Coronary artery (tissue), 2 donors: ENCODE results near the gene PLCG1.

Source experiments
- DNase-seq: peaks from one replicate; pipeline ENCODE4 v3.0.0-alpha.2; 2017; ENCODE audit warnings: low spot score
- H3K27ac ChIP-seq, 2 donors: fragments of 200-600 bp; sonication (generic); one replicate each; pipeline ENCODE4 v1.5.1; 2016 to 2019
- H3K4me3 ChIP-seq: fragments of 200-600 bp; sonication (generic); 2 replicates; pipeline ENCODE4 v1.5.1; 2016; ENCODE audit warnings: mild to moderate bottlenecking, moderate library complexity
- CTCF ChIP-seq: fragments of 200-600 bp; sonication (generic); IDR thresholded peaks from one replicate; pipeline ENCODE4 v1.5.1; 2019; ENCODE audit warnings: antibody characterized with exemption

PLCG1 gene

DNA sequence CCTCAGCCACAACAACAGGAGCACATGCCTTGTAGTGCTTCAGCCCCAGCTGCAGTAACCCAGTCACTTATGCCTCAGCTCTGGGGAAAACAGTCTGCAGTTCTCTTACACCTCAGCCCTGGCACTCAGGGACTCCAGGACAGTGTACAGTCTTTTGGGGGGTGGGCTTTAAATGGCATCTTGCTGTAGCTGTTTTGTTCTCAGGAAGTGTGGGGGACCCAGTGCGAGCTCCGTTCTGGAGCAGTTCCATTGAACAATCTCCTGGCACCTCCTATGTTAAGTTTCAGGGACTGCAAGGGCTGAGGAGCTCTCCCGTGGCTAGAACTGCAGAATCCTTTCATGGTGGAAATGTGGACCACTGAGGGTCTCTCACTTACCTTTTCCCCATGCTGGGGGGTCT lies 55.2 kb downstream of the PLCG1 start:
- Histone ChIP-seq H3K27ac (no peak overlapping the region), H3K4me3 (no peak overlapping the region)
- TF ChIP-seq CTCF: no peak
- no peak for DNase-seq

DNA sequence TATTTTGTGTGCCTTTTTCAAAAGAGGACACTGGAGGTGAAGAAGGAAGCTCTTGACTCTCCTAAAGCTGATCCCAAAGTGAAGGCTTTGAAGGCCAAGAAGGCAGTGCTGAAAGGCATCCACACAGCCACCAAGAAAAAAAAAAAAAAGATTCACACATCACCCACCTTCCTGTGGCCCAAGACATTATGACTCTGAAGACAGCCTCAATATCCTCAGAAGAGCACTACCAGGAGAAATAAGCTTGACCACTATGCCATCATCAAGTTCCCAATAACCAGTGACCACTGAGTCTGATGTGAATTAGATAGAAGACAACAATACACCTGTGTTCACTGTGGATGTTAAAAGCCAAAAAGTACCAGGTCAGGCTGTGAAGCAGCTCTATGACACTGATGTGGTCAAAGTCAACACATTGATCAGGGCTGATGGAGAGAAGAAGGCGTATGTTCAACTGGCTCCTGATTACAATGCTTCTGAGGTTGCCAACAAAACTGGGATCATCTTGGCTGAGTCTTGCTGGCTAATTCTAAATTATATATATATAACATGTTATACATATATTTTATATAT lies 59.4 kb downstream of the PLCG1 start:
- no peak overlapping the region for H3K4me3 ChIP-seq
- no peak overlapping the region for H3K27ac ChIP-seq
- no peak for TF ChIP-seq CTCF
- no peak for DNase-seq

DNA sequence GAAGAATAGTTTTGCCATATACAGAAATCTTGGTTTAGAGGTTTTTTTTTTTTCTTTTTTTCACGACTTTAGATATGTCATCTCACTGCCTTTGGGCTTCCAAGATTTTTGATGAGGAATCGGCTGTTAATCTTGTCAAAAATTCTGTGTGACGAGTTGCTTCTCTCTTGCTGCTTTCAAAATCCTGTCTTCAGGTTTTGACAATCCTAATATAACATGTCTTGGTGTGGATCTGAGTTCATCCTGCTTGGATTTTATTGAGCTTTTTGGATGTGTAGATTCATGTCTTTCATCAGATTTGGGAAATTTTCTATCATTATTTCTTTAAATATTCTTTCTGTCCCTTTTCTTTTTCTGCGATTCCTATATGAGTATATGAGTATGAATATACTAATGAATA lies 61.1 kb downstream of the PLCG1 start:
- Histone ChIP-seq H3K27ac (no peak overlapping the region), H3K4me3 (no peak overlapping the region)
- no peak for TF ChIP-seq CTCF
- no peak for DNase-seq

DNA sequence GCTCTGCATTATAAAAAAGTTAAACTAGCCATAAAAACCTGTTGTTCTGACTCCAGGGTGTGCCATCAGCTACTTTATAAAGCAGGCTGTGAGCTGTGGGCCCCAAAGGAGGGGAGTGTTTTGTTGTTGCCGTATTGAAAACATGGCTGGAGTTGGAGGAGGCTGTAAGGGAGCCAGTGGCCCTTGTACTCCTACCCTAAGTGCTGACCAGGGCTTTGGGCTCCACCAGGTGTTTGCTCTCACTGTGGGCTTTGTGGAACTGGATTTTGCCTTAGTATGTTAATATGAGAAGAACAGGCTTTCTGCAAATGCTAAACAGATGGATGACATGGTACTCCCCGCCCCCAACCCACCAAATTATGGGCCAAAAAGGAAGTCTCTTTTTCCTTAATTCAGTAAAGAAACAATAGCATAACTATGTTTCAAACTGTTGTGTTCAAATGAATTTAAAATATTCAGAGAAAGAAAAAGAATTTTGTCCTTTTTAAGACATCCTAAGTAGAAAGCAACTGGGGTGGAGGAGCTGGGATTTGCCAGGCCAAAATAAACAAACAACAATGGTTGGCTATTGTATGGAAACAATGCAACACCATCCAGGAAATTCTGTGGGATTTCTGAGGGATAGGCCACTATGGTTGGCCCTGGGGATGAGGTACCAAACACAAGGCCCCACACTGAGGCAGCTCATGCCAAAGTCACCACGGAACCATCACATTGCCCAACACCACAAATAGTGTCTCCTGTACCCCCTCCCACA lies 63.3 kb downstream of the PLCG1 start:
- DNase-seq: no peak
- H3K4me3 ChIP-seq: no peak overlapping the region
- no peak for TF ChIP-seq CTCF
- no peak overlapping the region for H3K27ac ChIP-seq

DNA sequence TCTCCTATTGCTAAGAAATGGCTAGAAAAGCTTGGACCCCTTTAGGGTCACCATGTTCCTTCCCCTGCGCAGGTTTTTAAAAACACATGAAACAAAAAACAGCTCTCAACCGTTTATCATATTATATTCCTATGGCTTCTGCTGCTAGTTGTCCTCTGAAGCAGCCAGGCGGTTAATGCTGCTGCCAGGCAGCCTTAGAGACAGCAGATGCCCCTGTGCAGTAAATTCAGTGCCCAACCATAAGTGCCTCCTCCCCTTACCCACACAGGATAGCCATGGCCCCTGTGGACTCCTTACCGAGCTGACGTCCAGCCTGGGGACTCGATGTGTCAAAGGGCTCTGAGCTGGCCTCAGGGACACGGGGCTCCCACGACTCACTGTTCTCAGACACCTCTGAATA lies 64.4 kb downstream of the PLCG1 start:
- TF ChIP-seq CTCF: no peak
- Histone ChIP-seq H3K27ac (no peak overlapping the region), H3K4me3 (no peak overlapping the region)
- DNase-seq: no peak

- Histone ChIP-seq H3K27ac (no peak overlapping the region), H3K4me3 (no peak overlapping the region)
- TF ChIP-seq CTCF: no peak
- DNase-seq: no peak
Observed at GRCh38 chr20:41202426-41202825, 65.1 kb downstream of the PLCG1 start.

DNA sequence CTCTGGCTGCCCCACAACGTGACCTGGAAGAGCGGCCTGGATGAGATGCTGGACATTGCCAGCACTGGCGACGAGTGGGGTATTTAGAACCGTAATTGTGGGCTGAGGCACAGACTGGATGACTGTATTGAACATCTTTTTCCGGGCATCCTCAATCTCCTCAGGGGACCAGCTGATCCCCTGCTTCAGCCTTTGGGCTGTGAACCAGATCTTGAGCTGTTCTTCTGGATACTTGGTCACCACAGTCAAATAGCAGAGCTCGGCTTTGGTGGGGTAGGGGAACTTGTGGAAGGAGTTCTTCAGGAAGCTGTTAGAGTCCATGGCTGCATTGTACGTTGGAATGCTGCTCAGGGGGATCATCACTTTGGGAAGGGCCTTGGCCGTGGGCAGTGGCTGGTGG lies 66.3 kb downstream of the PLCG1 start:
- no peak for DNase-seq
- H3K27ac ChIP-seq: no peak overlapping the region
- no peak for TF ChIP-seq CTCF
- H3K4me3 ChIP-seq: no peak overlapping the region
